BE2C (cell line): ENCODE results near the gene TMEM185B.

Experiments
- DNase-seq: peaks from one replicate; pipeline ENCODE4 v3.0.0-alpha.2; 2020
- H3K27me3 ChIP-seq: fragments of 250-450 bp; sonication (Bioruptor Pico); 2 replicates; pipeline ENCODE4 v1.5.1; 2020; ENCODE audit warnings: mild to moderate bottlenecking
- H3K36me3 ChIP-seq: fragments of 250-450 bp; sonication (Bioruptor Pico); 2 replicates; pipeline ENCODE4 v1.5.1; 2020; ENCODE audit warnings: mild to moderate bottlenecking
- H3K4me1 ChIP-seq: fragments of 250-450 bp; sonication (Bioruptor Pico); 2 replicates; pipeline ENCODE4 v1.5.1; 2020
- H3K4me3 ChIP-seq: 2 replicates; pipeline ENCODE4 v1.5.1; 2011; ENCODE audit warnings: low read depth, low read length
- H3K9me3 ChIP-seq: fragments of 250-450 bp; sonication (Bioruptor Pico); 2 replicates; pipeline ENCODE4 v1.5.1; 2020
- CTCF ChIP-seq: IDR thresholded peaks from 2 replicates; pipeline ENCODE4 v1.5.1; 2012; ENCODE audit warnings: mild to moderate bottlenecking, low read depth, low read length

Gene TMEM185B

GRCh38 chr2:120174963-120175581 lies 48.1 kb downstream of the TMEM185B start:
- peak; percentile 62 for TF ChIP-seq CTCF
- Histone ChIP-seq H3K4me3 (no peak overlapping the region), H3K4me1 (peaks cover 3% of the 10 kb centered on the region; the same call in 1 of the 2 replicates), H3K27me3 (no peaks in the 10 kb centered on the region), H3K36me3 (no peaks in the 10 kb centered on the region), H3K9me3 (no peaks in the 10 kb centered on the region)
- no peak for DNase-seq
